ENCODE results near the gene STPG4.
"Not testable (repeated sequence)": the region's sequence is repeated elsewhere in the genome, so short reads cannot be mapped to it uniquely, and the experiment has no call there.

The STPG4 gene

GRCh38 chr2:47124740-47125139 lies 30.4 kb downstream of the STPG4 start:
- DNase-seq, result not testable (repeated sequence)

GRCh38 chr2:47120424-47120823 lies 34.7 kb downstream of the STPG4 start:
- DNase-seq, result not testable (repeated sequence)

- no peak for DNase-seq
These were observed 36.1 kb downstream of the STPG4 start for GRCh38 chr2:47119001-47119400.

- no peak for DNase-seq
These were observed 36.5 kb downstream of the STPG4 start for GRCh38 chr2:47118581-47118980.

GRCh38 chr2:47112665-47113435 lies 42.3 kb downstream of the STPG4 start:
- no peak for DNase-seq

- no peak for DNase-seq
These were observed 45.4 kb downstream of the STPG4 start for GRCh38 chr2:47109680-47110079.

- DNase-seq, result no peak
These were observed 46.1 kb downstream of the STPG4 start for GRCh38 chr2:47109007-47109375.

- DNase-seq, result not testable (repeated sequence)
These were observed 46.7 kb downstream of the STPG4 start for GRCh38 chr2:47108267-47109006.

GRCh38 chr2:47107201-47107600 lies 47.9 kb downstream of the STPG4 start:
- DNase-seq, result not testable (repeated sequence)

- DNase-seq, result not testable (repeated sequence)
These were observed 48.9 kb downstream of the STPG4 start for GRCh38 chr2:47106231-47106630.

- not testable (repeated sequence) for DNase-seq
These were observed 55.4 kb downstream of the STPG4 start for GRCh38 chr2:47099712-47100111.

GRCh38 chr2:47098953-47099352 lies 56.2 kb downstream of the STPG4 start:
- no peak for DNase-seq

GRCh38 chr2:47097563-47097962 lies 57.5 kb downstream of the STPG4 start:
- no peak for DNase-seq

GRCh38 chr2:47096451-47096850 lies 58.7 kb downstream of the STPG4 start:
- DNase-seq, result no peak

GRCh38 chr2:47095349-47096020 lies 59.6 kb downstream of the STPG4 start:
- DNase-seq, result no peak

GRCh38 chr2:47094511-47095142 lies 60.5 kb downstream of the STPG4 start:
- no peak for DNase-seq

- DNase-seq, result no peak
These were observed 61.5 kb downstream of the STPG4 start for GRCh38 chr2:47093626-47094025.

- no peak for DNase-seq
These were observed 62.6 kb downstream of the STPG4 start for GRCh38 chr2:47092465-47092864.

GRCh38 chr2:47091118-47091517 lies 64.0 kb downstream of the STPG4 start:
- no peak for DNase-seq

- no peak for DNase-seq
These were observed 66.0 kb downstream of the STPG4 start for GRCh38 chr2:47089083-47089464.

- DNase-seq, result no peak
These were observed 66.6 kb downstream of the STPG4 start for GRCh38 chr2:47088371-47089082.

GRCh38 chr2:47087051-47087450 lies 68.1 kb downstream of the STPG4 start:
- DNase-seq, result no peak

- DNase-seq, result no peak
These were observed 68.5 kb downstream of the STPG4 start for GRCh38 chr2:47086571-47086970.

Data from DMS79 treated with DMSO at 0.1 percent for 48 hours (cell line).